Liver (tissue), 9 donors: ENCODE measurements around the gene TNFSF15. TPM values are rescaled to one million over a fixed set of nuclear protein-coding genes. Genes with fewer than 3 reads are reported as not detected.

ENCODE experiments used
- DNase-seq: peaks from one replicate; pipeline ENCODE4 v3.0.0-alpha.2; 2017; ENCODE audit warnings: low spot score
- H3K27ac ChIP-seq, 2 donors: one replicate each; pipeline ENCODE4 v1.7.0; 2013; ENCODE audit warnings: inconsistent platforms in 2 of 2, low read length in 2 of 2, control low read depth in 1 of 2, low read depth in 1 of 2, mild to moderate bottlenecking in 1 of 2
- H3K27me3 ChIP-seq, 4 donors: one replicate each; pipeline versions ENCODE4 v1.6.1 to v1.7.0; 2013; ENCODE audit warnings: low read length in 3 of 4, inconsistent platforms in 1 of 4, mild to moderate bottlenecking in 1 of 4, moderate library complexity in 1 of 4; ENCODE audit not compliant: control insufficient read depth in 4 of 4, insufficient read depth in 4 of 4
- H3K36me3 ChIP-seq, 4 donors: one replicate each; pipeline versions ENCODE4 v1.6.1 to v1.7.0; 2013; ENCODE audit warnings: low read length in 3 of 4, mild to moderate bottlenecking in 3 of 4, low read depth in 1 of 4, moderate library complexity in 1 of 4; ENCODE audit not compliant: control insufficient read depth in 4 of 4, insufficient read depth in 3 of 4
- H3K4me1 ChIP-seq, 4 donors: one replicate each; pipeline versions ENCODE4 v1.6.1 to v1.7.0; 2013; ENCODE audit warnings: low read length in 3 of 4, mild to moderate bottlenecking in 3 of 4, moderate library complexity in 1 of 4; ENCODE audit not compliant: control insufficient read depth in 4 of 4, insufficient read depth in 4 of 4
- H3K4me3 ChIP-seq, 3 donors: one replicate each; pipeline versions ENCODE4 v1.6.1 to v1.7.0; 2013; ENCODE audit warnings: low read length in 3 of 3, control low read depth in 1 of 3, low read depth in 1 of 3, mild to moderate bottlenecking in 1 of 3
- H3K9ac ChIP-seq, 2 donors: one replicate each; pipeline ENCODE4 v1.7.0; 2013; ENCODE audit warnings: low read length in 2 of 2, mild to moderate bottlenecking in 2 of 2, moderate library complexity in 2 of 2, control low read depth in 1 of 2, low read depth in 1 of 2
- H3K9me3 ChIP-seq, 4 donors: one replicate each; pipeline versions ENCODE4 v1.6.1 to v1.7.0; 2013; ENCODE audit warnings: low read length in 3 of 4; ENCODE audit not compliant: control insufficient read depth in 4 of 4
- EGR1 ChIP-seq, 2 donors: IDR thresholded peaks; 2 replicates each; pipeline ENCODE4 v1.6.1; 2016 to 2018; ENCODE audit warnings: antibody characterized with exemption in 2 of 2, low read depth in 2 of 2
- FOXA1 ChIP-seq: IDR thresholded peaks from 2 replicates; pipeline ENCODE4 v1.6.1; 2016; ENCODE audit warnings: antibody characterized with exemption
- FOXA2 ChIP-seq: IDR thresholded peaks from 2 replicates; pipeline ENCODE4 v1.6.1; 2016; ENCODE audit warnings: antibody characterized with exemption
- GABPA ChIP-seq, 2 donors: IDR thresholded peaks in 1 of 2; conservative IDR thresholded peaks in 1 of 2; 2 replicates each; pipeline ENCODE4 v1.6.1; 2016; ENCODE audit warnings: antibody characterized with exemption in 2 of 2, mild to moderate bottlenecking in 1 of 2, moderate library complexity in 1 of 2
- HNF4A ChIP-seq, 2 donors: conservative IDR thresholded peaks; 2 replicates each; pipeline ENCODE4 v1.6.1; 2016; ENCODE audit warnings: antibody characterized with exemption in 2 of 2, mild to moderate bottlenecking in 2 of 2
- HNF4G ChIP-seq: IDR thresholded peaks from 2 replicates; pipeline ENCODE4 v1.6.1; 2016; ENCODE audit warnings: antibody characterized with exemption
- JUND ChIP-seq, 2 donors: IDR thresholded peaks; 2 replicates each; pipeline ENCODE4 v1.6.1; 2016; ENCODE audit warnings: antibody characterized with exemption in 2 of 2
- NR2F2 ChIP-seq: IDR thresholded peaks from 2 replicates; pipeline ENCODE4 v1.6.1; 2016; ENCODE audit warnings: antibody characterized with exemption
- RAD21 ChIP-seq, 2 donors: IDR thresholded peaks; 2 replicates each; pipeline ENCODE4 v1.6.1; 2016; ENCODE audit warnings: antibody characterized with exemption in 2 of 2, mild to moderate bottlenecking in 2 of 2
- RXRA ChIP-seq, 2 donors: IDR thresholded peaks; 2 replicates each; pipeline ENCODE4 v1.6.1; 2017 to 2018; ENCODE audit warnings: antibody characterized with exemption in 2 of 2, mild to moderate bottlenecking in 1 of 2
- SP1 ChIP-seq: IDR thresholded peaks from 2 replicates; pipeline ENCODE4 v1.6.1; 2018; ENCODE audit warnings: antibody characterized with exemption, mild to moderate bottlenecking
- YY1 ChIP-seq: IDR thresholded peaks from 2 replicates; pipeline ENCODE4 v1.6.1; 2016; ENCODE audit warnings: antibody characterized with exemption, mild to moderate bottlenecking
- WGBS: extraction: QIAGEN DNeasy Blood & Tissue Kit; methylation state at CpG from one replicate; pipeline ENCODE4 v1.1.7; 2013; 5-methylcytosine and 5-hydroxymethylcytosine counted together
- polyA plus RNA-seq, 2 donors: library from polyadenylated mRNA; stranded (reverse) in 1 of 2; unstranded in 1 of 2; fragments of 200-250 nt in 1 of 2; fragments of >200 nt in 1 of 2; fragmentation: Nextera tagmentation in 1 of 2; extraction: Ambion mirVana in 1 of 2; gene quantifications; one replicate each; pipeline versions ENCODE4 v1.2.1 to v1.2.3, GENCODE V29; 2013 to 2015
- total RNA-seq, 2 donors: library from RNA; depleted of rRNA; stranded (reverse); fragments of >200 nt; gene quantifications; one replicate each; pipeline ENCODE4 v1.2.3, GENCODE V29; 2014
- TF ChIP-seq, protein P1 (sequence below): IDR thresholded peaks from 2 replicates; pipeline ENCODE4 v1.6.1; 2016; ENCODE audit warnings: antibody characterized with exemption
- TF ChIP-seq, protein P2 (sequence below): IDR thresholded peaks from 2 replicates; pipeline ENCODE4 v1.6.1; 2016; ENCODE audit warnings: antibody characterized with exemption
- TF ChIP-seq, protein P3 (sequence below): IDR thresholded peaks from 2 replicates; pipeline ENCODE4 v1.6.1; 2016; ENCODE audit warnings: antibody characterized with exemption
- TF ChIP-seq, protein P4 (sequence below): IDR thresholded peaks from 2 replicates; pipeline ENCODE4 v1.6.1; 2016; ENCODE audit warnings: antibody characterized with exemption, mild to moderate bottlenecking
- donor health status: healthy.
- donor health status: healthy.
- donor health status: healthy.
- donor health status: healthy.
- donor health status: healthy.

The TNFSF15 gene
- total and polyA plus RNA-seq, 4 donors, result 0.01 to 0.42 (median 0.08) TPM; not detected in 1

GRCh38 chr9:114820776-114821501, 15.1 kb upstream of the TNFSF15 start:
- WGBS, result 92% methylated on average over 8 of the region's 8 CpGs

DNA sequence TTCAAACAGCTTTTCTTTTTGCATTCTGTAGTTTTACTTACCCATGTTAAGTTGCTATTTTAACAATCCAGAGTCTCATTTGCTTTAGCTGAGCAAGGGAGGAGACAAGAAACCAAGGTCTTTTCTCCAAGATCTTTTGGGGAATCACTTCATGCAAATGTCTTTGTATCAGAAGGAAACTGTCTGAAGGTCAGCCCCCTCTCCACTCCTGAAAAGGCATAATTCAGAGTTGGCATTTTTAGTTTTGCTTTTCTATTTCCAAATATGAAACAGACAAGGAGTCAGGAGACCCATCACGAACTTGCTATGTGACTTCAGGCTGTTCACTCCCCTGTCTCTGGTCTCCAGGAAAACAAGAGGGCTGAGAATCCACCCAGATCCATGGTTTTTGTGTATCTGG, 12.3 kb upstream of the TNFSF15 start:
- WGBS, result 86% methylated on average over 1 of the region's 1 CpG
- no peaks in the 10 kb centered on the region for H3K9me3 ChIP-seq
- no peak overlapping the region for H3K9ac ChIP-seq
- H3K36me3 ChIP-seq, result no peaks in the 10 kb centered on the region
- H3K4me1 ChIP-seq, result no peaks in the 10 kb centered on the region
- H3K4me3 ChIP-seq, result no peak overlapping the region
- no peak for DNase-seq
- H3K27me3 ChIP-seq, result peaks cover 0 to 1% (median 0%) of the 10 kb centered on the region in 4 donors
- H3K27ac ChIP-seq, result no peak overlapping the region
- TF ChIP-seq EGR1 (IDR thresholded peaks at IDR 0.05; ENCODE audit: low read depth in 2 of 2) (no peak), NR2F2 (no peak), HNF4G (no peak), GABPA (IDR thresholded peaks at IDR 0.05 in 1 of 2, conservative IDR thresholded peaks at IDR 0.05 in 1 of 2) (no peak), RXRA (IDR thresholded peaks at IDR 0.05) (no peak), SP1 (no peak), FOXA1 (no peak), RAD21 (IDR thresholded peaks at IDR 0.05) (no peak), FOXA2 (no peak), HNF4A (conservative IDR thresholded peaks at IDR 0.05) (no peak)
- TF ChIP-seq, protein P1, sequence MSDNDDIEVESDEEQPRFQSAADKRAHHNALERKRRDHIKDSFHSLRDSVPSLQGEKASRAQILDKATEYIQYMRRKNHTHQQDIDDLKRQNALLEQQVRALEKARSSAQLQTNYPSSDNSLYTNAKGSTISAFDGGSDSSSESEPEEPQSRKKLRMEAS, result no peak
- TF ChIP-seq, protein P2, sequence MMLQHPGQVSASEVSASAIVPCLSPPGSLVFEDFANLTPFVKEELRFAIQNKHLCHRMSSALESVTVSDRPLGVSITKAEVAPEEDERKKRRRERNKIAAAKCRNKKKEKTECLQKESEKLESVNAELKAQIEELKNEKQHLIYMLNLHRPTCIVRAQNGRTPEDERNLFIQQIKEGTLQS, result no peak
- TF ChIP-seq, protein P3, sequence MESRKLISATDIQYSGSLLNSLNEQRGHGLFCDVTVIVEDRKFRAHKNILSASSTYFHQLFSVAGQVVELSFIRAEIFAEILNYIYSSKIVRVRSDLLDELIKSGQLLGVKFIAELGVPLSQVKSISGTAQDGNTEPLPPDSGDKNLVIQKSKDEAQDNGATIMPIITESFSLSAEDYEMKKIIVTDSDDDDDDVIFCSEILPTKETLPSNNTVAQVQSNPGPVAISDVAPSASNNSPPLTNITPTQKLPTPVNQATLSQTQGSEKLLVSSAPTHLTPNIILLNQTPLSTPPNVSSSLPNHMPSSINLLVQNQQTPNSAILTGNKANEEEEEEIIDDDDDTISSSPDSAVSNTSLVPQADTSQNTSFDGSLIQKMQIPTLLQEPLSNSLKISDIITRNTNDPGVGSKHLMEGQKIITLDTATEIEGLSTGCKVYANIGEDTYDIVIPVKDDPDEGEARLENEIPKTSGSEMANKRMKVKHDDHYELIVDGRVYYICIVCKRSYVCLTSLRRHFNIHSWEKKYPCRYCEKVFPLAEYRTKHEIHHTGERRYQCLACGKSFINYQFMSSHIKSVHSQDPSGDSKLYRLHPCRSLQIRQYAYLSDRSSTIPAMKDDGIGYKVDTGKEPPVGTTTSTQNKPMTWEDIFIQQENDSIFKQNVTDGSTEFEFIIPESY, result no peak

More at GRCh38 chr9:114820776-114821501, 15.1 kb upstream of the TNFSF15 start:
- H3K27ac ChIP-seq, result no peak overlapping the region
- H3K4me3 ChIP-seq, result no peak overlapping the region
- no peak overlapping the region for H3K9ac ChIP-seq
- H3K9me3 ChIP-seq, result no peaks in the 10 kb centered on the region
- H3K36me3 ChIP-seq, result no peaks in the 10 kb centered on the region
- H3K27me3 ChIP-seq, result peaks cover 0 to 2% (median 0%) of the 10 kb centered on the region in 4 donors
- no peak for TF ChIP-seq JUND (IDR thresholded peaks at IDR 0.05)
- no peak for TF ChIP-seq NR2F2
- TF ChIP-seq RAD21 (IDR thresholded peaks at IDR 0.05), result no peak
- no peak for TF ChIP-seq FOXA1
- TF ChIP-seq GABPA (IDR thresholded peaks at IDR 0.05 in 1 of 2, conservative IDR thresholded peaks at IDR 0.05 in 1 of 2), result no peak
- TF ChIP-seq, protein P2, result no peak
- TF ChIP-seq, protein P4, sequence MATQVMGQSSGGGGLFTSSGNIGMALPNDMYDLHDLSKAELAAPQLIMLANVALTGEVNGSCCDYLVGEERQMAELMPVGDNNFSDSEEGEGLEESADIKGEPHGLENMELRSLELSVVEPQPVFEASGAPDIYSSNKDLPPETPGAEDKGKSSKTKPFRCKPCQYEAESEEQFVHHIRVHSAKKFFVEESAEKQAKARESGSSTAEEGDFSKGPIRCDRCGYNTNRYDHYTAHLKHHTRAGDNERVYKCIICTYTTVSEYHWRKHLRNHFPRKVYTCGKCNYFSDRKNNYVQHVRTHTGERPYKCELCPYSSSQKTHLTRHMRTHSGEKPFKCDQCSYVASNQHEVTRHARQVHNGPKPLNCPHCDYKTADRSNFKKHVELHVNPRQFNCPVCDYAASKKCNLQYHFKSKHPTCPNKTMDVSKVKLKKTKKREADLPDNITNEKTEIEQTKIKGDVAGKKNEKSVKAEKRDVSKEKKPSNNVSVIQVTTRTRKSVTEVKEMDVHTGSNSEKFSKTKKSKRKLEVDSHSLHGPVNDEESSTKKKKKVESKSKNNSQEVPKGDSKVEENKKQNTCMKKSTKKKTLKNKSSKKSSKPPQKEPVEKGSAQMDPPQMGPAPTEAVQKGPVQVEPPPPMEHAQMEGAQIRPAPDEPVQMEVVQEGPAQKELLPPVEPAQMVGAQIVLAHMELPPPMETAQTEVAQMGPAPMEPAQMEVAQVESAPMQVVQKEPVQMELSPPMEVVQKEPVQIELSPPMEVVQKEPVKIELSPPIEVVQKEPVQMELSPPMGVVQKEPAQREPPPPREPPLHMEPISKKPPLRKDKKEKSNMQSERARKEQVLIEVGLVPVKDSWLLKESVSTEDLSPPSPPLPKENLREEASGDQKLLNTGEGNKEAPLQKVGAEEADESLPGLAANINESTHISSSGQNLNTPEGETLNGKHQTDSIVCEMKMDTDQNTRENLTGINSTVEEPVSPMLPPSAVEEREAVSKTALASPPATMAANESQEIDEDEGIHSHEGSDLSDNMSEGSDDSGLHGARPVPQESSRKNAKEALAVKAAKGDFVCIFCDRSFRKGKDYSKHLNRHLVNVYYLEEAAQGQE, result no peak
- no peak for TF ChIP-seq SP1
- TF ChIP-seq YY1, result no peak
- TF ChIP-seq EGR1 (IDR thresholded peaks at IDR 0.05; ENCODE audit: low read depth in 2 of 2), result no peak
- TF ChIP-seq, protein P1, result no peak
- DNase-seq, result no peak
- H3K4me1 ChIP-seq, result no peaks in the 10 kb centered on the region
